GM19452 (cell line): ENCODE data around the gene IL17C.
"Not testable (repeated sequence)": the region's sequence is repeated elsewhere in the genome, so short reads cannot be mapped to it uniquely, and the experiment has no call there.

Source experiments
- ATAC-seq: cut with Tn5 transposase; IDR thresholded peaks from one replicate; pipeline ENCODE4 v1.9.1; 2021; ENCODE audit not compliant: unreplicated experiment

The IL17C gene

GRCh38 chr16:88609426-88609825 lies 28.9 kb upstream of the IL17C start:
- not testable (repeated sequence) for ATAC-seq

- no peak for ATAC-seq
These were observed 28.3 kb upstream of the IL17C start for GRCh38 chr16:88610080-88610479.

GRCh38 chr16:88610909-88611812 lies 27.2 kb upstream of the IL17C start:
- no peak for ATAC-seq

- no peak for ATAC-seq
These were observed 25.1 kb upstream of the IL17C start for GRCh38 chr16:88613293-88613692.

- no peak for ATAC-seq
These were observed 24.2 kb upstream of the IL17C start for GRCh38 chr16:88613911-88614817.

GRCh38 chr16:88614818-88615580 lies 23.4 kb upstream of the IL17C start:
- ATAC-seq: no peak

- no peak for ATAC-seq
These were observed 22.1 kb upstream of the IL17C start for GRCh38 chr16:88616320-88616719.

GRCh38 chr16:88616736-88617135 lies 21.6 kb upstream of the IL17C start:
- ATAC-seq: no peak

GRCh38 chr16:88617268-88618031 lies 20.9 kb upstream of the IL17C start:
- ATAC-seq: no peak

- ATAC-seq: no peak
These were observed 20.0 kb upstream of the IL17C start for GRCh38 chr16:88618182-88618955.

GRCh38 chr16:88618956-88619667 lies 19.3 kb upstream of the IL17C start:
- no peak for ATAC-seq

- ATAC-seq: no peak
These were observed 18.2 kb upstream of the IL17C start for GRCh38 chr16:88619859-88620815.

GRCh38 chr16:88622125-88622524 lies 16.2 kb upstream of the IL17C start:
- no peak for ATAC-seq

- ATAC-seq: no peak
These were observed 15.5 kb upstream of the IL17C start for GRCh38 chr16:88622866-88623265.

- no peak for ATAC-seq
These were observed 14.5 kb upstream of the IL17C start for GRCh38 chr16:88623858-88624257.

- ATAC-seq: no peak
These were observed 13.9 kb upstream of the IL17C start for GRCh38 chr16:88624481-88624880.

- no peak for ATAC-seq
These were observed 13.3 kb upstream of the IL17C start for GRCh38 chr16:88624977-88625576.
